ENCODE data around the gene PARD3B. TPM values are rescaled to one million over a fixed set of nuclear protein-coding genes. Genes with fewer than 3 reads are reported as not detected.

The PARD3B gene
- total and polyA plus RNA-seq, 2 of the 8 experiments (the other 6 are each of a cell fraction or from before 2014, with no cell fraction given), result 1.2 to 5.7 TPM

GRCh38 chr2:204586444-204587180 lies 41.3 kb downstream of the PARD3B start:
- Histone ChIP-seq H2BK5ac (ENCODE audit: low read depth, low read length) (no peak overlapping the region), H4K20me1 (replicated peaks in 1 of 2; ENCODE audit: control insufficient read depth in 1 of 2, insufficient read depth in 2 of 2, low read length in 2 of 2) (no peaks in the 10 kb centered on the region), H3K4me1 (replicated peaks in 1 of 4; ENCODE audit: control insufficient read depth in 3 of 4, insufficient read depth in 4 of 4, low read length in 3 of 4) (no peaks in the 10 kb centered on the region), H3K23ac (ENCODE audit: insufficient read length) (no peak overlapping the region), H2AK5ac (ENCODE audit: low read depth, low read length) (no peak overlapping the region), H3K27ac (ENCODE audit: low read depth, low read length) (no peak overlapping the region), H3K4me2 (ENCODE audit: insufficient read depth in 1 of 2, low read depth in 2 of 2, low read length in 2 of 2) (no peak overlapping the region), H2BK12ac (ENCODE audit: low read depth, low read length) (no peak overlapping the region), H4K8ac (ENCODE audit: extremely low read depth, insufficient read depth, low read length) (no peak overlapping the region), H3K9ac (replicated peaks in 1 of 4; ENCODE audit: extremely low read depth in 1 of 4, low read depth in 3 of 4, low read length in 3 of 4) (no peak overlapping the region), H4K91ac (replicated peaks; ENCODE audit: insufficient read length, low read length) (no peak overlapping the region), H4K5ac (ENCODE audit: insufficient read length, low read depth, low read length) (no peak overlapping the region), H3K36me3 (ENCODE audit: control insufficient read depth in 2 of 4, insufficient read depth in 4 of 4, low read length in 3 of 4) (no peaks in the 10 kb centered on the region), H3K79me2 (ENCODE audit: control insufficient read depth in 1 of 2, insufficient read depth in 2 of 2, low read length in 2 of 2) (no peaks in the 10 kb centered on the region), H3K27me3 (replicated peaks in 1 of 4; ENCODE audit: control insufficient read depth in 3 of 4, extremely low read depth in 1 of 4, insufficient read depth in 3 of 4, low read length in 3 of 4) (no peaks in the 10 kb centered on the region), H2AFZ (ENCODE audit: low read length) (no peak overlapping the region), H3K56ac (replicated peaks; ENCODE audit: insufficient read length, low read depth, low read length) (no peak overlapping the region), H3K23me2 (ENCODE audit: low read depth, low read length) (no peaks in the 10 kb centered on the region), H2BK15ac (ENCODE audit: low read length) (no peak overlapping the region), H3K4me3 (ENCODE audit: extremely low read depth in 1 of 4, insufficient read depth in 2 of 4, low read depth in 3 of 4, low read length in 4 of 4) (no peak overlapping the region), H3K14ac (ENCODE audit: insufficient read length) (no peak overlapping the region), H3K79me1 (ENCODE audit: low read depth, low read length) (no peaks in the 10 kb centered on the region; the same call in 1 of the 2 replicates), H2BK120ac (replicated peaks; ENCODE audit: low read depth, low read length) (no peak overlapping the region), H2BK20ac (ENCODE audit: low read length) (no peak overlapping the region), H3K18ac (ENCODE audit: extremely low read depth, low read length) (no peak overlapping the region), H3K9me3 (ENCODE audit: insufficient read depth in 2 of 2, low read depth in 1 of 2, low read length in 1 of 2) (no peaks in the 10 kb centered on the region; a peak in 1 of 4 replicates), H3K4ac (replicated peaks; ENCODE audit: insufficient read length, low read depth, low read length) (no peak overlapping the region)
- no peak for TF ChIP-seq SP2 (IDR thresholded peaks at IDR 0.05; ENCODE audit: low read length)
- ChIA-PET CTCF (ENCODE audit: partially characterized antibody) (interaction anchor here (0.7 to 1.7 kb wide), 3 partner anchors 14 to 327 kb away, joined by 3 to 7 read pairs (median 3); no protein-coding TSS in a partner anchor), POLR2A (ENCODE audit: partially characterized antibody) (no interaction called here)
- 93% methylated on average over 7 of the region's 7 CpGs; no CpG with 5 or more reads in 1 of the 2 experiments for WGBS, 2 experiments (ENCODE audit: extremely low coverage in 1 of 2, insufficient coverage in 1 of 2, insufficient read length in 1 of 2, insufficient replicate concordance in 2 of 2, low coverage in 1 of 2, low lambda C conversion rate in 2 of 2, missing lambda C conversion rate in 1 of 2)
- no peak for DNase-seq (ENCODE audit: low read depth in 1 of 2, low spot score in 2 of 2)
- no peak for FAIRE-seq

Measured in H1 (cell line).